ENCODE measurements around the gene GNG10.

GRCh38 chr9:111661802-111662521, 557 bp downstream of the GNG10 start:
- no peak for TF ChIP-seq CTCF (IDR thresholded peaks at IDR 0.05; ENCODE audit: insufficient read depth, low read length, poor library complexity, severe bottlenecking)
- 0 out of 2 replicates have a peak, but pooled peaks have one; percentile 47 for TF ChIP-seq EZH2phosphoT487 (conservative IDR thresholded peaks at IDR 0.05; ENCODE audit: low read length)

Data from SU-DHL-6 (cell line).